ENCODE measurements around the gene PLA2G2F.

PLA2G2F gene

GRCh38 chr1:20174937-20175666, 36.0 kb downstream of the PLA2G2F start:
- no peak overlapping the region for H3K4me3 ChIP-seq (ENCODE audit: low read depth, low read length)
- TF ChIP-seq CTCF (IDR thresholded peaks at IDR 0.05; ENCODE audit: low read depth, low read length): no peak

GRCh38 chr1:20178634-20179370, 39.7 kb downstream of the PLA2G2F start:
- no peak overlapping the region for H3K4me3 ChIP-seq (ENCODE audit: low read depth, low read length)
- no peak for TF ChIP-seq CTCF (IDR thresholded peaks at IDR 0.05; ENCODE audit: low read depth, low read length)

- TF ChIP-seq CTCF (IDR thresholded peaks at IDR 0.05; ENCODE audit: low read depth, low read length): no peak
- no peak overlapping the region for H3K4me3 ChIP-seq (ENCODE audit: low read depth, low read length)
Observed at GRCh38 chr1:20179371-20180128, 40.4 kb downstream of the PLA2G2F start.

- no peak for TF ChIP-seq CTCF (IDR thresholded peaks at IDR 0.05; ENCODE audit: low read depth, low read length)
- H3K4me3 ChIP-seq (ENCODE audit: low read depth, low read length): no peak overlapping the region
Observed at GRCh38 chr1:20180129-20180843, 41.2 kb downstream of the PLA2G2F start.

- no peak for TF ChIP-seq CTCF (IDR thresholded peaks at IDR 0.05; ENCODE audit: low read depth, low read length)
Observed at GRCh38 chr1:20180844-20181207, 41.7 kb downstream of the PLA2G2F start.

GRCh38 chr1:20182415-20182814, 43.3 kb downstream of the PLA2G2F start:
- H3K4me3 ChIP-seq (ENCODE audit: low read depth, low read length): no peak overlapping the region
- TF ChIP-seq CTCF (IDR thresholded peaks at IDR 0.05; ENCODE audit: low read depth, low read length): no peak

More at GRCh38 chr1:20180844-20181207, 41.7 kb downstream of the PLA2G2F start:
- no peak overlapping the region for H3K4me3 ChIP-seq (ENCODE audit: low read depth, low read length)

All from WI38 (cell line).